SK-N-SH (cell line): ENCODE results near the gene TCOF1.

Experiments
- POLR2AphosphoS5 ChIP-seq: IDR thresholded peaks from 2 replicates; pipeline ENCODE4 v1.6.1; 2012; ENCODE audit warnings: low read depth, low read length
- RAD21 ChIP-seq: IDR thresholded peaks from 2 replicates; pipeline ENCODE4 v1.6.1; 2012; ENCODE audit warnings: mild to moderate bottlenecking, low read length
- RCOR1 ChIP-seq: fragments of 150-350 bp; IDR thresholded peaks from 2 replicates; pipeline ENCODE4 v1.6.1; 2017; ENCODE audit warnings: antibody characterized with exemption, low read length
- RXRA ChIP-seq: IDR thresholded peaks from 2 replicates; pipeline ENCODE4 v1.4.0; 2012; ENCODE audit warnings: low read depth, mild to moderate bottlenecking, borderline replicate concordance
- TCF12 ChIP-seq: IDR thresholded peaks from 2 replicates; pipeline ENCODE4 v1.4.0; 2012
- YY1 ChIP-seq: IDR thresholded peaks from 2 replicates; pipeline ENCODE4 v1.4.0; 2012; ENCODE audit warnings: low read depth, mild to moderate bottlenecking
- TF ChIP-seq, protein P1 (sequence below): fragments of 200-600 bp; sonication (generic); IDR thresholded peaks from 2 replicates; pipeline ENCODE4 v1.6.1; 2017; ENCODE audit warnings: antibody characterized with exemption, mild to moderate bottlenecking, moderate library complexity

DNA sequence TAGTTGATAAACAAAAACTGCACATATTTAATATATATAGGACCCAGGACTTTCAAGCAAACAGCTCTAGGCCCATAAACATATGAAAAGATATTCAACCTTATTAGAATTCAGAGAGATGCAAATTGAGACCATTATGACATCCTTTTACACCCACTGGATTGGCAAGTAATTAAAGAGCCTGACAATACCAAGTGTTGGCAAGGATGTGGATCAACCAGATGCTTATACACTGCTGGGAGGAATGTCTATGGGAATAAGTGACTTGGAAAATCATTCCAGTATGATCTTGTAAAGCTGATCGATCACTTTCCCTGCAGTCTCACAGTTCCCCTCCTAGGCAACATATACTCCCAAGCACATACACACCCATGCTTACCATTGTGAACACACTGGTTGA is 15.5 kb upstream of the TCOF1 start:
- TF ChIP-seq POLR2AphosphoS5: no peak
- TF ChIP-seq, protein P1, sequence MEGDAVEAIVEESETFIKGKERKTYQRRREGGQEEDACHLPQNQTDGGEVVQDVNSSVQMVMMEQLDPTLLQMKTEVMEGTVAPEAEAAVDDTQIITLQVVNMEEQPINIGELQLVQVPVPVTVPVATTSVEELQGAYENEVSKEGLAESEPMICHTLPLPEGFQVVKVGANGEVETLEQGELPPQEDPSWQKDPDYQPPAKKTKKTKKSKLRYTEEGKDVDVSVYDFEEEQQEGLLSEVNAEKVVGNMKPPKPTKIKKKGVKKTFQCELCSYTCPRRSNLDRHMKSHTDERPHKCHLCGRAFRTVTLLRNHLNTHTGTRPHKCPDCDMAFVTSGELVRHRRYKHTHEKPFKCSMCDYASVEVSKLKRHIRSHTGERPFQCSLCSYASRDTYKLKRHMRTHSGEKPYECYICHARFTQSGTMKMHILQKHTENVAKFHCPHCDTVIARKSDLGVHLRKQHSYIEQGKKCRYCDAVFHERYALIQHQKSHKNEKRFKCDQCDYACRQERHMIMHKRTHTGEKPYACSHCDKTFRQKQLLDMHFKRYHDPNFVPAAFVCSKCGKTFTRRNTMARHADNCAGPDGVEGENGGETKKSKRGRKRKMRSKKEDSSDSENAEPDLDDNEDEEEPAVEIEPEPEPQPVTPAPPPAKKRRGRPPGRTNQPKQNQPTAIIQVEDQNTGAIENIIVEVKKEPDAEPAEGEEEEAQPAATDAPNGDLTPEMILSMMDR: no peak
- TF ChIP-seq TCF12: no peak
- no peak for TF ChIP-seq RCOR1
- no peak for TF ChIP-seq RXRA
- TF ChIP-seq RAD21: no peak
- TF ChIP-seq YY1: no peak
